ENCODE data around the gene RNF13.

The RNF13 gene

GRCh38 chr3:149812606-149813366 is at the start of gene RNF13:
Gene RNF13, plus strand, starts transcription at chr3:149813215. Its CDS starts 32,812 bp downstream, at chr3:149846027.
- Histone ChIP-seq H3K9me3 (ENCODE audit: control insufficient read depth, insufficient read depth, low read length) (no peaks in the 10 kb centered on the region), H3K4me1 (ENCODE audit: control insufficient read depth, insufficient read depth, low read length) (no peaks in the 10 kb centered on the region; the same call in 1 of the 2 replicates), H3K36me3 (ENCODE audit: control insufficient read depth, insufficient read depth, low read length) (no peaks in the 10 kb centered on the region), H3K27ac (ENCODE audit: low read length) (no peak within 1 kb of the TSS), H3K4me3 (ENCODE audit: low read length) (peak within 1 kb of the TSS; percentile 74), H3K27me3 (ENCODE audit: control insufficient read depth, insufficient read depth, low read length) (no peaks in the 10 kb centered on the region)
- no CpG with 5 or more reads among the region's 56 CpGs for WGBS (ENCODE audit: insufficient coverage, insufficient read length)
- peak; percentile 74 for DNase-seq (ENCODE audit: low read depth, low spot score)

- no CpG with 5 or more reads among the region's 3 CpGs for WGBS (ENCODE audit: insufficient coverage, insufficient read length)
- no peak overlapping the region for H3K27ac ChIP-seq (ENCODE audit: low read length)
- no peaks in the 10 kb centered on the region for H3K4me1 ChIP-seq (ENCODE audit: control insufficient read depth, insufficient read depth, low read length)
- no peaks in the 10 kb centered on the region for H3K36me3 ChIP-seq (ENCODE audit: control insufficient read depth, insufficient read depth, low read length)
- DNase-seq (ENCODE audit: low read depth, low spot score), result no peak
- no peak overlapping the region for H3K4me3 ChIP-seq (ENCODE audit: low read length)
- H3K27me3 ChIP-seq (ENCODE audit: control insufficient read depth, insufficient read depth, low read length), result no peaks in the 10 kb centered on the region
- no peaks in the 10 kb centered on the region for H3K9me3 ChIP-seq (ENCODE audit: control insufficient read depth, insufficient read depth, low read length)
Measured at GRCh38 chr3:149763565-149764195, 49.3 kb upstream of the RNF13 start.

- WGBS (ENCODE audit: insufficient coverage, insufficient read length), result no CpG with 5 or more reads among the region's 1 CpG
- Histone ChIP-seq H3K9me3 (ENCODE audit: control insufficient read depth, insufficient read depth, low read length) (no peaks in the 10 kb centered on the region), H3K4me3 (ENCODE audit: low read length) (no peak overlapping the region), H3K4me1 (ENCODE audit: control insufficient read depth, insufficient read depth, low read length) (no peaks in the 10 kb centered on the region), H3K27me3 (ENCODE audit: control insufficient read depth, insufficient read depth, low read length) (no peaks in the 10 kb centered on the region), H3K27ac (ENCODE audit: low read length) (no peak overlapping the region), H3K36me3 (ENCODE audit: control insufficient read depth, insufficient read depth, low read length) (no peaks in the 10 kb centered on the region)
- DNase-seq (ENCODE audit: low read depth, low spot score), result no peak
Measured at GRCh38 chr3:149764302-149764701, 48.7 kb upstream of the RNF13 start.

DNA sequence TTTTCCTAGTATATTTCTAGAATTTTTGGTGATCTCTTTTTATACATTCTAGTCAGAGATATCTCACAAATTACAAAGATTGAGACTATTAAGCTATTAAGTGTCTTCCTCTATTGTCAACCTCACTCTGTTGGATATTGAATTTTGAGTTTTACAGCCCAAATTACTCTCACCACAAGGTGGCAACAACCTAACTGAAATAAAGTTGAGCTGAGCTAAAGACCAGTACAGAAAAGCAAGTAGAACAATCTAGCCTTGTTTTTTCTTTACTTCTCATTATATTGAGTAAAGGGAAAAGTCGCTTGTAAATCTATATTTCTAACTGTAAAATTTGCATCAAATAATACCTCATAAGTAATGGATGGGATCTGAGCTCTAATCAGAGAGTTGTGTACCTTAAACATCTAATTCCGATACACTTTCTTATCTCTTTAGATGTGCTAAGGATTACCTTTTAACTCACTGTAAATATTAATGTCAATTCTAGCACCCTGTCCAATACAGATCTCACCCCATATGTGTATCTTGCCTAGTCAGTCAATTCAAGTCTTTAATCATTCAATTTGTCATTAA is 47.2 kb upstream of the RNF13 start:
- WGBS (ENCODE audit: insufficient coverage, insufficient read length), result no CpG with 5 or more reads among the region's 2 CpGs
- H3K9me3 ChIP-seq (ENCODE audit: control insufficient read depth, insufficient read depth, low read length), result no peaks in the 10 kb centered on the region
- H3K4me3 ChIP-seq (ENCODE audit: low read length), result no peak overlapping the region
- no peaks in the 10 kb centered on the region for H3K4me1 ChIP-seq (ENCODE audit: control insufficient read depth, insufficient read depth, low read length)
- DNase-seq (ENCODE audit: low read depth, low spot score), result no peak
- H3K27ac ChIP-seq (ENCODE audit: low read length), result no peak overlapping the region
- H3K27me3 ChIP-seq (ENCODE audit: control insufficient read depth, insufficient read depth, low read length), result no peaks in the 10 kb centered on the region
- H3K36me3 ChIP-seq (ENCODE audit: control insufficient read depth, insufficient read depth, low read length), result no peaks in the 10 kb centered on the region

GRCh38 chr3:149767720-149768119 is 45.3 kb upstream of the RNF13 start:
- H3K4me3 ChIP-seq (ENCODE audit: low read length), result no peak overlapping the region
- no peaks in the 10 kb centered on the region; the same call in 1 of the 2 replicates for H3K4me1 ChIP-seq (ENCODE audit: control insufficient read depth, insufficient read depth, low read length)
- H3K36me3 ChIP-seq (ENCODE audit: control insufficient read depth, insufficient read depth, low read length), result no peaks in the 10 kb centered on the region
- no peaks in the 10 kb centered on the region for H3K9me3 ChIP-seq (ENCODE audit: control insufficient read depth, insufficient read depth, low read length)
- no peak overlapping the region for H3K27ac ChIP-seq (ENCODE audit: low read length)
- H3K27me3 ChIP-seq (ENCODE audit: control insufficient read depth, insufficient read depth, low read length), result no peaks in the 10 kb centered on the region
- no CpG with 5 or more reads among the region's 6 CpGs for WGBS (ENCODE audit: insufficient coverage, insufficient read length)
- DNase-seq (ENCODE audit: low read depth, low spot score), result no peak

GRCh38 chr3:149768704-149769103 is 44.3 kb upstream of the RNF13 start:
- H3K4me3 ChIP-seq (ENCODE audit: low read length), result no peak overlapping the region
- no peaks in the 10 kb centered on the region for H3K27me3 ChIP-seq (ENCODE audit: control insufficient read depth, insufficient read depth, low read length)
- H3K27ac ChIP-seq (ENCODE audit: low read length), result no peak overlapping the region
- no CpG with 5 or more reads among the region's 6 CpGs for WGBS (ENCODE audit: insufficient coverage, insufficient read length)
- no peaks in the 10 kb centered on the region for H3K36me3 ChIP-seq (ENCODE audit: control insufficient read depth, insufficient read depth, low read length)
- no peaks in the 10 kb centered on the region for H3K9me3 ChIP-seq (ENCODE audit: control insufficient read depth, insufficient read depth, low read length)
- no peaks in the 10 kb centered on the region; the same call in 1 of the 2 replicates for H3K4me1 ChIP-seq (ENCODE audit: control insufficient read depth, insufficient read depth, low read length)
- DNase-seq (ENCODE audit: low read depth, low spot score), result no peak

- Histone ChIP-seq H3K4me3 (ENCODE audit: low read length) (no peak overlapping the region), H3K27me3 (ENCODE audit: control insufficient read depth, insufficient read depth, low read length) (no peaks in the 10 kb centered on the region), H3K27ac (ENCODE audit: low read length) (no peak overlapping the region), H3K4me1 (ENCODE audit: control insufficient read depth, insufficient read depth, low read length) (no peaks in the 10 kb centered on the region; the same call in 1 of the 2 replicates), H3K36me3 (ENCODE audit: control insufficient read depth, insufficient read depth, low read length) (no peaks in the 10 kb centered on the region), H3K9me3 (ENCODE audit: control insufficient read depth, insufficient read depth, low read length) (no peaks in the 10 kb centered on the region)
- no peak for DNase-seq (ENCODE audit: low read depth, low spot score)
- no CpG with 5 or more reads among the region's 2 CpGs for WGBS (ENCODE audit: insufficient coverage, insufficient read length)
Measured at GRCh38 chr3:149770246-149770645, 42.8 kb upstream of the RNF13 start.

DNA sequence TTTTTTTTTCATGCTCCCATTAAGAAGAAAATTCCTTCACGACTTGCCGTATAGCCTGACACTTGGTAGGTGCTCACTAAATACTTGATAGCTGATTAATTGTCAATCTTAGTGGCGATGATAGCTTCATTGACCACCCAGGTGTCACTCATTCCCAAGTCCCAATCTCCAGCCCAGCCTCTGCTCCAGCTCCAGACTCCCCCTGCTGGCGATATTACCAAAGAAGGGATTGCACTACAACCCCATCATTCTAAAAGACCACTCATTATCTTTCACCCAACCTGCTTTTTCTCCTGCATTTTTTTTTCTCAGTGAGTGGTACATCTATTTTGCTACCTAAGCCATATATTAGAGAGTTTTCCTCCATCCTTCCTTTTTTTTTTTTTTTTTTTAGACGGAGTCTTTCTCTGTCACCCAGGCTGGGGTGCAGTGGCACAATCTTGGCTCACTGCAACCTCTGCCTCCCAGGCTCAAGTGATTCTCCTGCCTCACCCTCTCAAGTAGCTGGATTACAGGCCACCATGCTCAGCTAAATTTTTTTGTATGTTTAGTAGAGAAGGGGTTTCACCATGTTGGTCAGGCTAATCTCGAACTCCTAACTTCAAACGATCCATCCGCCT is 41.3 kb upstream of the RNF13 start:
- H3K27me3 ChIP-seq (ENCODE audit: control insufficient read depth, insufficient read depth, low read length), result no peaks in the 10 kb centered on the region
- no peaks in the 10 kb centered on the region; the same call in 1 of the 2 replicates for H3K4me1 ChIP-seq (ENCODE audit: control insufficient read depth, insufficient read depth, low read length)
- H3K9me3 ChIP-seq (ENCODE audit: control insufficient read depth, insufficient read depth, low read length), result no peaks in the 10 kb centered on the region
- no CpG with 5 or more reads among the region's 8 CpGs for WGBS (ENCODE audit: insufficient coverage, insufficient read length)
- H3K27ac ChIP-seq (ENCODE audit: low read length), result no peak overlapping the region
- DNase-seq (ENCODE audit: low read depth, low spot score), result peak; percentile 43
- H3K36me3 ChIP-seq (ENCODE audit: control insufficient read depth, insufficient read depth, low read length), result no peaks in the 10 kb centered on the region
- no peak overlapping the region for H3K4me3 ChIP-seq (ENCODE audit: low read length)

GRCh38 chr3:149772861-149773260 is 40.2 kb upstream of the RNF13 start:
- no peaks in the 10 kb centered on the region for H3K36me3 ChIP-seq (ENCODE audit: control insufficient read depth, insufficient read depth, low read length)
- H3K27me3 ChIP-seq (ENCODE audit: control insufficient read depth, insufficient read depth, low read length), result no peaks in the 10 kb centered on the region
- no peaks in the 10 kb centered on the region for H3K9me3 ChIP-seq (ENCODE audit: control insufficient read depth, insufficient read depth, low read length)
- H3K4me3 ChIP-seq (ENCODE audit: low read length), result no peak overlapping the region
- no peaks in the 10 kb centered on the region; the same call in 1 of the 2 replicates for H3K4me1 ChIP-seq (ENCODE audit: control insufficient read depth, insufficient read depth, low read length)
- DNase-seq (ENCODE audit: low read depth, low spot score), result no peak
- no CpG with 5 or more reads among the region's 2 CpGs for WGBS (ENCODE audit: insufficient coverage, insufficient read length)
- H3K27ac ChIP-seq (ENCODE audit: low read length), result no peak overlapping the region

GRCh38 chr3:149776170-149776569 is 36.8 kb upstream of the RNF13 start:
- no CpG with 5 or more reads among the region's 1 CpG for WGBS (ENCODE audit: insufficient coverage, insufficient read length)
- no peak overlapping the region for H3K4me3 ChIP-seq (ENCODE audit: low read length)
- no peaks in the 10 kb centered on the region; the same call in 1 of the 2 replicates for H3K4me1 ChIP-seq (ENCODE audit: control insufficient read depth, insufficient read depth, low read length)
- no peaks in the 10 kb centered on the region for H3K36me3 ChIP-seq (ENCODE audit: control insufficient read depth, insufficient read depth, low read length)
- no peaks in the 10 kb centered on the region for H3K9me3 ChIP-seq (ENCODE audit: control insufficient read depth, insufficient read depth, low read length)
- no peak for DNase-seq (ENCODE audit: low read depth, low spot score)
- no peaks in the 10 kb centered on the region for H3K27me3 ChIP-seq (ENCODE audit: control insufficient read depth, insufficient read depth, low read length)
- H3K27ac ChIP-seq (ENCODE audit: low read length), result no peak overlapping the region

Measured in iPS DF 6.9 (cell line).